Measurements from ENCODE around the gene MKRN2OS. TPM values are rescaled to one million over a fixed set of nuclear protein-coding genes. Genes with fewer than 3 reads are reported as not detected.

MKRN2OS gene
- total and polyA plus RNA-seq, 2 donors from 2014 or later, result 1.7 TPM; not detected in 1

GRCh38 chr3:12508291-12508700 is 37.0 kb downstream of the MKRN2OS start:
- intact Hi-C loops (cut with DNase I), result no loop called here
- Histone ChIP-seq H3K9ac (ENCODE audit: low read length in 3 of 3) (no peak overlapping the region), H3K4me3 (ENCODE audit: low read length in 3 of 3) (no peak overlapping the region), H3K9me3 (ENCODE audit: control insufficient read depth in 2 of 3, insufficient read depth in 1 of 3, low read length in 3 of 3) (no peaks in the 10 kb centered on the region), H3K27me3 (ENCODE audit: control insufficient read depth, insufficient read depth, low read length) (no peaks in the 10 kb centered on the region), H3K27ac (ENCODE audit: low read depth in 2 of 2, low read length in 2 of 2) (no peak overlapping the region), H3K4me1 (ENCODE audit: control insufficient read depth in 2 of 3, insufficient read depth in 2 of 3, low read depth in 1 of 3, low read length in 3 of 3) (no peaks in the 10 kb centered on the region), H3K36me3 (ENCODE audit: control insufficient read depth in 2 of 3, insufficient read depth in 3 of 3, low read length in 3 of 3) (peaks cover 0 to 18% (median 14%) of the 10 kb centered on the region in 3 donors)
- TF ChIP-seq CTCF (IDR thresholded peaks at IDR 0.05; ENCODE audit: borderline replicate concordance, extremely low read depth, insufficient read depth), result no peak
- FAIRE-seq (no peak), DNase-seq (peak in 1 of 5 donors; percentile 73)

- no peak overlapping the region for H3K27ac ChIP-seq (ENCODE audit: low read depth in 2 of 2, low read length in 2 of 2)
- no peaks in the 10 kb centered on the region for H3K4me1 ChIP-seq (ENCODE audit: control insufficient read depth in 2 of 3, insufficient read depth in 2 of 3, low read depth in 1 of 3, low read length in 3 of 3)
- H3K27me3 ChIP-seq (ENCODE audit: control insufficient read depth, insufficient read depth, low read length), result no peaks in the 10 kb centered on the region
- H3K36me3 ChIP-seq (ENCODE audit: control insufficient read depth in 2 of 3, insufficient read depth in 3 of 3, low read length in 3 of 3), result peaks cover 0 to 20% (median 17%) of the 10 kb centered on the region in 3 donors
- no peak overlapping the region for H3K4me3 ChIP-seq (ENCODE audit: low read length in 3 of 3)
- H3K9ac ChIP-seq (ENCODE audit: low read length in 3 of 3), result no peak overlapping the region
- no peaks in the 10 kb centered on the region for H3K9me3 ChIP-seq (ENCODE audit: control insufficient read depth in 2 of 3, insufficient read depth in 1 of 3, low read length in 3 of 3)
- DNase-seq (peak in 3 of 5 donors; percentile 47 to 73 (median 54)), FAIRE-seq (no peak)
- no peak for TF ChIP-seq CTCF (IDR thresholded peaks at IDR 0.05; ENCODE audit: borderline replicate concordance, extremely low read depth, insufficient read depth)
- intact Hi-C loops (cut with DNase I), result no loop called here
These were observed 37.6 kb downstream of the MKRN2OS start for GRCh38 chr3:12507591-12508281.

GRCh38 chr3:12506201-12506709 is 39.0 kb downstream of the MKRN2OS start:
- no peak for FAIRE-seq
- peaks cover 2 to 25% (median 14%) of the 10 kb centered on the region in 3 donors for H3K36me3 ChIP-seq (ENCODE audit: control insufficient read depth in 2 of 3, insufficient read depth in 3 of 3, low read length in 3 of 3)
- H3K27me3 ChIP-seq (ENCODE audit: control insufficient read depth, insufficient read depth, low read length), result no peaks in the 10 kb centered on the region

More at GRCh38 chr3:12506201-12506709, 39.0 kb downstream of the MKRN2OS start:
- H3K27ac ChIP-seq (ENCODE audit: low read depth in 2 of 2, low read length in 2 of 2), result no peak overlapping the region
- intact Hi-C loops (cut with DNase I), result no loop called here
- no peak overlapping the region for H3K4me3 ChIP-seq (ENCODE audit: low read length in 3 of 3)
- H3K9me3 ChIP-seq (ENCODE audit: control insufficient read depth in 2 of 3, insufficient read depth in 1 of 3, low read length in 3 of 3), result no peaks in the 10 kb centered on the region
- no peak overlapping the region for H3K9ac ChIP-seq (ENCODE audit: low read length in 3 of 3)
- TF ChIP-seq CTCF (IDR thresholded peaks at IDR 0.05; ENCODE audit: borderline replicate concordance, extremely low read depth, insufficient read depth), result no peak
- H3K4me1 ChIP-seq (ENCODE audit: control insufficient read depth in 2 of 3, insufficient read depth in 2 of 3, low read depth in 1 of 3, low read length in 3 of 3), result no peaks in the 10 kb centered on the region
- DNase-seq, result peak in 4 of 5 donors; percentile 41 to 67 (median 60)

Measured in kidney (tissue), 14 donors.